GM12872 (cell line): Measurements from ENCODE around the gene UPK3BL1.
"Not testable (repeated sequence)": the region's sequence is repeated elsewhere in the genome, so short reads cannot be mapped to it uniquely, and the experiment has no call there.

Experiments used
- CTCF ChIP-seq: IDR thresholded peaks from 3 replicates; pipeline ENCODE4 v1.5.1; 2011; ENCODE audit warnings: low read depth, mild to moderate bottlenecking, low read length, moderate library complexity; ENCODE audit not compliant: insufficient read depth

UPK3BL1 gene

GRCh38 chr7:102642691-102643090 lies at the start of gene UPK3BL1:
Gene UPK3BL1 (minus strand): TSS chr7:102642791. CDS start chr7:102642741, 50 bp downstream.
- not testable (repeated sequence) for TF ChIP-seq CTCF

- TF ChIP-seq CTCF = not testable (repeated sequence)
These were observed 28.8 kb upstream of the UPK3BL1 start, which contains the start of gene POLR2J2 for GRCh38 chr7:102671166-102671955. Gene POLR2J2 (minus strand): TSS chr7:102671663. CDS start chr7:102671601, 62 bp downstream.

GRCh38 chr7:102649924-102650323 lies 7.3 kb upstream of the UPK3BL1 start, which contains the start of gene SPDYE2B:
Gene SPDYE2B (plus strand): TSS chr7:102650319. CDS start chr7:102652349, 2,030 bp downstream.
- not testable (repeated sequence) for TF ChIP-seq CTCF

- TF ChIP-seq CTCF = not testable (repeated sequence)
These were observed 26.0 kb downstream of the UPK3BL1 start, which contains the start of gene RASA4 for GRCh38 chr7:102616507-102617125. Gene RASA4 (minus strand): TSS chr7:102616756. CDS start chr7:102616689, 67 bp downstream.
